T-helper 9 cell (primary cell): Measurements from ENCODE around the gene TMEM205.
"Not testable (repeated sequence)": the region's sequence is repeated elsewhere in the genome, so short reads cannot be mapped to it uniquely, and the experiment has no call there.

Experiments used
- DNase-seq: peaks from one replicate; pipeline ENCODE4 v3.0.0-alpha.2; 2020
- total RNA-seq, 2 donors: gene quantifications; one replicate each; lab custom pipeline; 2026; lab: John Stamatoyannopoulos, UW

TMEM205 gene
- total RNA-seq: 5.8 to 15.0 reads per million in 2 donors

GRCh38 chr19:11346104-11346940 is at the start of gene TMEM205, which contains the start of gene CCDC159:
Gene TMEM205 (minus strand): TSS chr19:11346268. CDS start chr19:11345619, 649 bp downstream.
Gene CCDC159 (plus strand): TSS chr19:11346519. CDS start chr19:11346607, 88 bp downstream.
- peak; percentile 95 for DNase-seq

- DNase-seq: no peak
Measured at GRCh38 chr19:11390933-11391680, 45.0 kb upstream of the TMEM205 start.

- DNase-seq: no peak
Measured at GRCh38 chr19:11390359-11390758, 44.3 kb upstream of the TMEM205 start.

GRCh38 chr19:11387162-11388034 is 41.3 kb upstream of the TMEM205 start:
- DNase-seq: no peak

- DNase-seq: no peak
Measured at GRCh38 chr19:11384778-11385129, 38.7 kb upstream of the TMEM205 start.

- DNase-seq: no peak
Measured at GRCh38 chr19:11383706-11384048, 37.6 kb upstream of the TMEM205 start.

- DNase-seq: peak; percentile 18
Measured at GRCh38 chr19:11382898-11383705, 37.0 kb upstream of the TMEM205 start.

DNA sequence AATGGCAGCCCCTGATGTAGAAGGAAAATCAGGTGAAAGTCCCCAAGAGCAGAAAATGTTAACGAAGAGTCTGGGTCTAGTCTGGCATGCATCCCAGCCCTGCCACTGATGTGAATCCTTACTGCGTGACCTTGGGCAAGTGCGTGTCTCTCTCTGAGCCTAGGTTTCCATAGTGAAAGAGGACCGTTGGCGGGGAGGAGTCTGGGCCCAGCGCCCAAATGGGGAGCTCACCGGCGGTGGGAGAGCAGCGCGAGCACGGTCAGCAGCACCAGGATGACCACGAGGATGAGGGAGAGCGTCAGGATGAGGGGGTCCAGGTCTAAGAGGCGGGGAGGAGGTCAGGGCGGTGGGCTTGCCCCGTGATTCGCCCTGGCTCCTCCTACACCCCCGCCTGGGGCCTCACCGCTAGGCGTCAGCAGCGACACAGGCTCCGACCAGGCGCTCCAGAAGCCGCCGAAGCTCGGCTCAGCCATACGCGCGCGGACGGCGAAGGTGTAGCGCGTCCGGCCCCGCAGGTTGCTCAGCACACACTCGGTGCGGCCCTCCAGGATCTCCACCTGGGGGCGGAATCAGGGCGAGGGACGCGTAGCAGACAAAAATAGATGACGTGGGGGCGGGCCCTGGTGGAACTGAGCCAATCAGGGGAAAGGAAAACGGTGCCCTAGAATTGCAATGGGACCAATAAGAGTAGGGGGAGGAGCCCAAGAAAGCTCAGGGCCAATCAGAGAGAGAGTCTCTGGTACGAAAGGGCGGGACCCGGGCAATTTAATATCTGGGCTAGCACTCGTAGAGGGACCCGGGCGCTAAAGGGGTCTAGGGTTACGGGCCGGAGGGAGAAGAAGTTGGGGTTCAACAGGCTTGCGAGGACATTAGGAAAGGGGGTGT is 34.8 kb upstream of the TMEM205 start:
- peak; percentile 94 for DNase-seq

- no peak for DNase-seq
Measured at GRCh38 chr19:11379857-11380350, 33.8 kb upstream of the TMEM205 start.

GRCh38 chr19:11379269-11379845 is 33.3 kb upstream of the TMEM205 start:
- not testable (repeated sequence) for DNase-seq

DNA sequence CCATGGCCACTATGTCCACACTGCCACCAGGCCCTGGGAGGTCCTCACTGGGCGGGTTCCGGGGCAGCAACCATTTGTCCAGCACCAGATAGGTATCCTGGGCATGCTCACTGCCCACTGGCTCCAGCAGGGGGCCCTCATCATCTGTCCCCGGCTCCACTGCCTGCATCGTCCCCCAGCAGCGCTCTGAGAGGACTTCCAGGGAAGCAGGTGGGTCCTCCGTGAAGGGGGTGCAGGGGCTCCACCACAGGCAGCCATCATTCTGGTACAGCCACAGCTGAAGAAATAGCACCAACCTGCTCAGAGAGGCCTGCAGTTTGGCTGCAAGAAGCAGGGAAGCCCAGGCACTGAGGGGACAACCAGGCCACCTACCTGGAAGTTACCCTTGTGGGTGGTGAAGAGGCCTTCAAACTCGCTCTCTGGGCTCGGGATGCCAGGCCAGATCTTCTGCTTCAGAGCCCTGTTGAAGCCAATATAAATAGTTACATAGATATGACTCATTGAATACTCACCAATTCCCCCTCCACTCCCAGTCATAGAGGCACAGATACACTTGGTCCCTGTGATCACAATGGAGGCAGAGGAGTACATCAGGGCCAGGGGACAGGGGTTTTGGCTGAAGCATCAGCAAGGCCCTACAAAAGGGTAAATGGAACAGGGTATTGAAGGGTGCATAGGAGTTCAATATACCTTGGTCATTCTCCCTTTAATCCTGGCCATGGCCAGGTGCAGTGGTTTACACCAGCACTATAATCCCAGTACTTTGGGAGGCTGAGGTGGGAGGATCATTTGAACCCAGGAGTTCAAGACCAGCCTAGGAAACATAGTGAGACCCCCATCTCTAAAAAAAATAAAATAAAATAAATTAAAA is 32.5 kb upstream of the TMEM205 start:
- no peak for DNase-seq

DNA sequence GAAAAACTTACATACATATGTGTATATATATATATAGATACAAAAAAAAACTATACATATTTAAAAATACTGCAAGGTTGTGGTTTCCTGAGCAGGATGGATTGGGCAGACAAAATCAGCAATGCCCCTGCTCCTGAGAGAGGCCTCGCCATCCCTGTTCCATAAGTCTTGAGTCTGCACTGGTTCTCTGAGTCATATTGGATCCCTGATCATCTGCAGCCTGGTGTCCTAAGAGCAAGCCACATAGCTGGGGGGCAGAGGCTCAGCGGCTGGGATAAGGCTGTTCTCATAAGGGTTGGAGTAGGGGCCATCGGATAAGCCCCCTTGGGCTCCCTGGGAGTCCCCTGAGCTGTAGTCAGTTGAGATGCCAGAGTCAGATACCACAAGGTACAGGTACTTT is 31.7 kb upstream of the TMEM205 start:
- DNase-seq: no peak

GRCh38 chr19:11377237-11377636 is 31.2 kb upstream of the TMEM205 start:
- DNase-seq: no peak

DNA sequence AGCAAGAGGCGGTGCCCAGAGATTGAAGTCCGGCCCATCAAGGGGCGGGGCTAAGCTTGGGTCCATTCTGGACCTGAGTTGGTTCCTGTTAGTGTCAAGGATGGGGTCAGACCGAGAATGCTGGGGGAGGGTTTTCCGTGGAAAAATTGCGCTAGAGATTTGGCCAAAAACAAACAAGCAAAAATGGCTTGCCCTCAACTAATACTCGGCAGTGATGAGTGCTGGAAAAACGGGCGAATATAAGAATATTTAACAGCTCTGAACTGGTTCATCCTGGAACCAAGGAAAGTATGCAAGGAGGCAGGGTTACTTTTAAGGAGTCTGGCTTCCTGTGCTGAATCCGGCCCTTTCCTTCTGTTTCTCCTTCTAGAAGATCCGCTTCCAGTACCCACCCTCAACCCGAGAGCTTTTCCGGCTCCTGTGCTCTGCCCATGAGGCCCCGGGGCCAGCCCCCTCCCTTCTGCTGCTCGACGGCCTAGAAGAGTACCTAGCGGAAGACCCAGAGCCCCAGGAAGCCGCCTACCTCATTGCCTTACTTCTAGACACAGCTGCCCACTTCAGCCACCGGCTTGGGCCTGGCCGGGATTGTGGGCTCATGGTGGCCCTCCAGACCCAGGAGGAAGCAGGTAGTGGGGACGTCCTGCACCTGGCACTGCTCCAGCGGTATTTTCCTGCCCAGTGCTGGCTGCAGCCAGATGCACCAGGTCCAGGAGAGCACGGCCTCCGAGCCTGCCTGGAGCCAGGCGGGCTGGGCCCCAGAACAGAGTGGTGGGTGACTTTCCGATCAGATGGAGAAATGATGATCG is 29.3 kb upstream of the TMEM205 start:
- peak; percentile 56 for DNase-seq

DNA sequence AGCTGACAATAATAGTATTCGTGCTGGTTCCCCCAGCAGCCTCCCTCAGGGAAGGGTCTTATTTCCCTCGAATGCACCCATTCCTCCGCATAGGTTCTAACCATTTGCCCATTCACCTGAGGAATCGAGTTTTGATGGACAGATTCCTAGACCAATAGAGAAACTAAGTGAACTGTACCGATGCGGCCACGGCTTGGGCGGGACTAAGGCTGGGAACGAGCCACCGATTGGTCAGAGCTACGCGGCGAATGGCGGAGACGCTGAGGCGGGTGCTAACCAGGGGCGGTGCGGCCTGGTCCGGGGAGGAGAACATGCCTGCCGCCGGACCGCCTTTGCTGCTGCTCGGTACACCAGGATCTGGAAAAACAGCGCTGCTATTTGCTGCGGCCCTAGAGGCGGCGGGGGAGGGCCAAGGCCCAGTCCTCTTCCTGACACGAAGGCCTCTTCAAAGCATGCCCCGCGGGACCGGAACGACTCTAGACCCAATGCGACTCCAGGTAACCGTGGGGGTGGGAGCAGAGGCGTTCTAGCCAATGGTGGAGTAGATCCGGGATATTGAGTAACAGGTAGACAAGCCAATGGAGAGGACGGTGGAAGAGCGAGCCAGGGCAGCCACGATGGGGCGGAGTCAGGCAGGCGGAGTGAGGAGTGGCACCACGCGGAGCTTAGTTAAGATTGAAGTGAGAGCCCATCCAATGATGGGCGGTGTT is 28.5 kb upstream of the TMEM205 start, which contains the start of gene SWSAP1:
Gene SWSAP1 (plus strand): TSS at position 234 of the 710 bp plus-strand sequence. CDS start 15 bp downstream, at position 249.
- peak; percentile 92 for DNase-seq

GRCh38 chr19:11373885-11374432 is 27.9 kb upstream of the TMEM205 start:
- no peak for DNase-seq

DNA sequence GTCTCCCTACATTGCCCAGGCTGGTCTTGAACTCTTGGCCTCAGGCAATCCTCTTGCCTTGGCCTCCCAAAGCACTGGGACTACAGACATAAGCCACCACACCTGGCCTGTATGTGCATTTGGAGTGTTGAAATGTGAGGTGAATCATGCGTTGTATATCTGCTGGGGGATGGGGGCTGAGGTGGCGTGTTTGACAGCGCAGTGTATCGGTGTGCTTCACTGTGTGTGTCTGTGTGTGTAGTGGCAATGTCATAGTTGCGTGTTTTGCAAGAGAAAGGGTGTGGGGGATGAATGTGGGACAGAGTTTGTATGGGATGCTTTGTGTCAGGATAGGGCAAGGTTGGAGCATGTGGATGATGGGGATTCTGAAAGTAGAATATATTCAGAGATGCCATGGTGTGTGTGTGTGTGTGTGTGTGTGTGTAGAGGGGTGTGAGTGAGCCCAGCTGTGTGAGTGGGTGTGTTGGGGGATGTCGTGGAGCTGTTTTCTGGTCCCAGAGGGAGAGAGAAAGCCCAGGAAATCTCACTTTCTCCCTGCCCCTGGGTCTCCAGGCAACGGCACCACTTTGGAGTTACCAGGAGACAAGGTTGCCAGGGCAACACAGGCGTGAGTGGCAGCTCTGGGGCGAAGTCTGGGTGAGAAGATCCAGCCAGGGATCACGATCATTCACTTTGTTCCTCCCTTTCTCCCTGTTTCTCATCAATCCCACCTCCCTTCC is 27.3 kb upstream of the TMEM205 start:
- no peak for DNase-seq
